Skeletal muscle satellite cell (primary cell): ENCODE results near the gene FGFR4.
A peak's percentile ranks its signal among the peaks of the same experiment; 100 is the strongest.

Experiments used
- H3K27me3 ChIP-seq: 2 replicates; pipeline ENCODE4 v1.7.0; 2013; ENCODE audit warnings: low read length; ENCODE audit not compliant: control insufficient read depth, insufficient read depth
- H3K36me3 ChIP-seq: 2 replicates; pipeline ENCODE4 v1.7.0; 2013; ENCODE audit warnings: mild to moderate bottlenecking, control low read depth, low read length; ENCODE audit not compliant: insufficient read depth
- H3K4me1 ChIP-seq: 2 replicates; pipeline ENCODE4 v1.7.0; 2013; ENCODE audit warnings: low read length; ENCODE audit not compliant: control insufficient read depth, insufficient read depth
- H3K4me2 ChIP-seq: 2 replicates; pipeline ENCODE4 v1.7.0; 2013; ENCODE audit warnings: mild to moderate bottlenecking, low read length
- H3K4me3 ChIP-seq: 2 replicates; pipeline ENCODE4 v1.7.0; 2013; ENCODE audit warnings: low read length
- H3K9ac ChIP-seq: 2 replicates; pipeline ENCODE4 v1.7.0; 2013; ENCODE audit warnings: mild to moderate bottlenecking, low read depth, low read length, moderate library complexity
- H3K9me3 ChIP-seq: replicated peaks from 2 replicates; pipeline ENCODE4 v1.7.0; 2013; ENCODE audit warnings: mild to moderate bottlenecking, control low read depth, low read length

FGFR4 gene

DNA sequence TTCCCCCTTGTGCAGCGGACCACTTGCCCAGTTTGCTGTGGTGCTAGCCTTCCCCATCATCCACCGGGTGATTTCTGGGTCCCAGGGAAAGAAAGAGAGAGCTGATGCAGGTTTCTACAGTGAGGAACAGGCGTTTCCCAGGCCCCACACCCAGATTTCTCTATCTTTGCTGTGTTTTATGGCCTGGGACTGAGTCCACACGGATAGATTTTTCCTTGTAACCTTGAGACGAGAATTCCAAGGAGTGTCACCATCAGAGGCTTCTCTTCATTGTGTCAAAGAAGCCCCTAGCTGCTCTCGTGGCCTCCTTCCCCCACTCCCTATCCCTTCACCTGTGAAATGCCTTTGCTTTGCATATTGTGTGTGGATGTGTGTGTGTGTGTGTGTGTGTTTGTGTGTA, 21.2 kb upstream of the FGFR4 start:
- no peaks in the 10 kb centered on the region for H3K27me3 ChIP-seq
- no peak overlapping the region for H3K4me3 ChIP-seq
- H3K9me3 ChIP-seq: no peaks in the 10 kb centered on the region
- H3K4me1 ChIP-seq: no peaks in the 10 kb centered on the region
- H3K9ac ChIP-seq: no peak overlapping the region
- H3K36me3 ChIP-seq: peaks cover 44% of the 10 kb centered on the region
- H3K4me2 ChIP-seq: no peak overlapping the region

- Histone ChIP-seq H3K36me3 (peaks cover 44% of the 10 kb centered on the region), H3K4me2 (no peak overlapping the region), H3K27me3 (no peaks in the 10 kb centered on the region), H3K9ac (no peak overlapping the region), H3K4me3 (no peak overlapping the region), H3K9me3 (no peaks in the 10 kb centered on the region), H3K4me1 (no peaks in the 10 kb centered on the region)
Observed at GRCh38 chr5:177066224-177066623, 20.5 kb upstream of the FGFR4 start.

- Histone ChIP-seq H3K27me3 (no peaks in the 10 kb centered on the region), H3K36me3 (peaks cover 33% of the 10 kb centered on the region), H3K4me3 (no peak overlapping the region), H3K4me2 (no peak overlapping the region), H3K9me3 (no peaks in the 10 kb centered on the region), H3K9ac (no peak overlapping the region), H3K4me1 (peaks cover 2% of the 10 kb centered on the region)
Observed at GRCh38 chr5:177067503-177067902, 19.2 kb upstream of the FGFR4 start.

- Histone ChIP-seq H3K9ac (no peak overlapping the region), H3K4me2 (no peak overlapping the region), H3K9me3 (no peaks in the 10 kb centered on the region), H3K4me1 (peaks cover 2% of the 10 kb centered on the region), H3K4me3 (no peak overlapping the region), H3K36me3 (peaks cover 8% of the 10 kb centered on the region), H3K27me3 (no peaks in the 10 kb centered on the region)
Observed at GRCh38 chr5:177070536-177071191, 16.1 kb upstream of the FGFR4 start.

DNA sequence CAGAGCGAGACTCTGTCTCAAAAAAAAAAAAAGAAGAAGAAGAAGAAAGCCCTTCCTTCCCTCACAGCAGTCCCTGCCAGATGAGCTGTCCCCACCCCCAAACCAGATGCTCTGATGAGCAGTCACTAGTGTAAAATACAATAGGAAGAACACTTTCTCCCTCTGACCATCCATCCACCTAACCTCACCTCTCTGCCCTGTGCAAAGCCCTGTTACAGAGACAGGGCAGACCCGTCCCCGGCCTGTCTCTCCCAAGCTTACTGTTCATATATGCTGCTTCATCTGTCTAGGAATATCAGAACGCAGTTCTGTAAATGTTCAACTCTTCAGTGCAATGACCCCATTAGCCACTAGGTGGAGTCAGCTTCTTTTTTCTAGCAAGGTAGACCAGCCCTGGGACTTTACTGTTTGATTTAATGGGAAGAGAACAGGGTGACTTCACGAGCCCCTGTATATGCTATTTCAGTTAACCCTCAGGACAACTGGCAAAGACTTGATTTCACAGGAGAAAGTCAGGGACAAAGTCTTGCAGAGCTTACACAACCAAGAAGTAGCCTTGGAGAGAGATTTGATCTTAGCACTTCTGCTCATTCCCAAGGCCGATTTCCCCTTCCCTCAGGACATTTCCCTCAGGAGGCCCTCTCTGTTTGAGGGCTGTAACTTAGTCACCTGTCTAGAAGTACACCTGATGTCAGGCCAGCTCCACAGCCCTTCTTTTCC, 14.9 kb upstream of the FGFR4 start:
- H3K4me3 ChIP-seq: no peak overlapping the region
- peaks cover 2% of the 10 kb centered on the region for H3K4me1 ChIP-seq
- H3K9ac ChIP-seq: no peak overlapping the region

GRCh38 chr5:177077335-177077734, 9.4 kb upstream of the FGFR4 start:
- Histone ChIP-seq H3K9ac (no peak overlapping the region), H3K36me3 (no peaks in the 10 kb centered on the region), H3K4me3 (no peak overlapping the region), H3K4me2 (no peak overlapping the region), H3K27me3 (no peaks in the 10 kb centered on the region), H3K4me1 (no peaks in the 10 kb centered on the region), H3K9me3 (no peaks in the 10 kb centered on the region)

More for the DNA sequence above, 14.9 kb upstream of the FGFR4 start:
- H3K4me2 ChIP-seq: peak overlapping the region; percentile 56
- H3K27me3 ChIP-seq: no peaks in the 10 kb centered on the region
- H3K36me3 ChIP-seq: no peaks in the 10 kb centered on the region
- no peaks in the 10 kb centered on the region for H3K9me3 ChIP-seq

- H3K9me3 ChIP-seq: no peaks in the 10 kb centered on the region
- peaks cover 10% of the 10 kb centered on the region for H3K27me3 ChIP-seq
- no peak overlapping the region for H3K4me3 ChIP-seq
- H3K4me1 ChIP-seq: no peaks in the 10 kb centered on the region
- no peaks in the 10 kb centered on the region for H3K36me3 ChIP-seq
- H3K4me2 ChIP-seq: no peak overlapping the region
- no peak overlapping the region for H3K9ac ChIP-seq
Observed at GRCh38 chr5:177079606-177080005, 7.1 kb upstream of the FGFR4 start.

DNA sequence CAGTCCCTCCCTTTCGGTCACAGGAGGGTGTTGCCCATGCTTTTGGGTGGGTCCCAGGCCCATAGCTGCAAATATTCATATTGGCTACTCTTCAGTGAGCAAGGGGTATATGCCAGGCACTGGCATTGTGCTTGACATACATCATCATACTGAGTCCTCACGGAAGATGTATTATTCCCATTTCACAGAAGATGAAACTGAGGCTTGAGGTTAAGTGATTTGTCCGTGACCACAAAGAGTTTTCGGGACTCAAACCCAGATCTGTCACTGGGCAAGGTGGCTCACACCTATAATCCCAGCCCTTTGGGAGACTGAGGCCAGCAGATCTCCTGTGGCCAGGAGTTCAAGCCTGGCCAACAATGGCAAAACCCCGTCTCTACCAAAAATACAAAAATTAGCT, 6.5 kb upstream of the FGFR4 start:
- Histone ChIP-seq H3K4me1 (no peaks in the 10 kb centered on the region), H3K4me3 (no peak overlapping the region), H3K36me3 (no peaks in the 10 kb centered on the region), H3K27me3 (peaks cover 10% of the 10 kb centered on the region), H3K9ac (no peak overlapping the region), H3K4me2 (no peak overlapping the region), H3K9me3 (no peaks in the 10 kb centered on the region)

DNA sequence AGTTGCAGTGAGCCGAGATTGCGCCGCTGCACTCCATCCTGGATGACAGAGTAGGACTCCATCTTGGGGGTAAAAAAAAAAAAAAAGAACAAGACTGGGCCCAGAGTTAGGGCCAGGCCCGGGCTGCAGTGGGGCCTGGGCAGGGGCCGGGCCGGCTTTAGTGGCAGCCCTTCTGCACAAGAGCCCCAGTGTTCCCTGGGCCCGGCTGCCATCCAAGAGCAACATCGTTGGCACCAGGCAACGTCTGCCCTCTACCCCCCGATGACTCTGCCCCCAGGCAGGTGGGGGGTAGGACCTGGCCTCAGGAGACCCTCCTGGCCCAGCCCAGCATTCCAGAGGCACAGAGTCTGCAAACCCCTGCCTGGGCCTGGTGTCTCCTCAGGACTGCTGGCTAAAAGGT, 4.9 kb upstream of the FGFR4 start:
- Histone ChIP-seq H3K4me3 (no peak overlapping the region), H3K9me3 (no peaks in the 10 kb centered on the region), H3K4me1 (peaks cover 1% of the 10 kb centered on the region), H3K36me3 (no peaks in the 10 kb centered on the region), H3K9ac (no peak overlapping the region), H3K4me2 (no peak overlapping the region), H3K27me3 (peaks cover 14% of the 10 kb centered on the region)

DNA sequence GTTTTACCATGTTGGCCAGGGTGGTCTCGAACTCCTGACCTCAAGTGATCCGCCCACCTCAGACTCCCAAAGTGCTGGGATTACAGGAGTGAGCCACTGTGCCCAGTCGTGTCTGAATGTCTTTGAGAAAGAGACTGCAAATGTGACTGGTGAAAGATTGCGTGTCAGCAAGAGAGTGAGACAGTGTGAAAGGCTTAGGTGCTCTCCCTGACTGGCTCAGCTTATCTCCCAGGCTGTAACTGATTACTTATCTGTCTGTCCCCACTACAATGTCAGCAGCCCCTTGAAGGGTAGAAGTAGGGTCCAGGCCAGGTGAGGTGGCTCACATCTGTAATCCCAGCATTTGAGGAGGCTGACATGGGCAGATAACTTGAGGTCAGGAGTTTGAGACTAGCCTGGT, 3.4 kb upstream of the FGFR4 start:
- Histone ChIP-seq H3K4me2 (no peak overlapping the region), H3K9ac (no peak overlapping the region), H3K27me3 (peaks cover 24% of the 10 kb centered on the region), H3K36me3 (no peaks in the 10 kb centered on the region), H3K4me3 (no peak overlapping the region), H3K9me3 (no peaks in the 10 kb centered on the region), H3K4me1 (peaks cover 11% of the 10 kb centered on the region)

- Histone ChIP-seq H3K9me3 (no peaks in the 10 kb centered on the region), H3K27me3 (peaks cover 32% of the 10 kb centered on the region), H3K4me2 (no peak overlapping the region), H3K4me3 (no peak overlapping the region), H3K9ac (no peak overlapping the region), H3K4me1 (peaks cover 14% of the 10 kb centered on the region), H3K36me3 (no peaks in the 10 kb centered on the region)
Observed at GRCh38 chr5:177084175-177084574, 2.5 kb upstream of the FGFR4 start.
